GM21367 (cell line): ENCODE data around the gene CD200.

Experiments
- ATAC-seq: cut with Tn5 transposase; IDR thresholded peaks from one replicate; pipeline ENCODE4 v1.9.1; 2021; ENCODE audit not compliant: unreplicated experiment

CD200 gene

DNA sequence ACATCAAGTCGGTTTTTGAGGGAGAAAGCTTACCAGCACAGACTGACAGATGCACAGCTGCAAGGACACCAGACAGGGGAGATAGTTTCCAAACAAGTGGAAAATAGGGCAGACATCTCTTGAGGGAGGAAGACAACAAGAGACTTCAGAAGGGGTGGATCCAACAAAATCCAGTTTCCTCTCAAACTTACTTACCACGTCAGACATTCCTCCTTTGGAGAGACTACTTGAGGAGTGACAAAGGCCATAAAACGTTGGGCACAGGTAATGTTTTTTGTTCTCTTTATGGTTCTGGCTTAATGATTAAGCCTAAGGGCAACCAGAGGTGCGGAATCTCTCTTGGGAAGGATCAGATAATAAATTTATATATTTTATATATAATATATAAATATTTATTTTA lies 76.1 kb downstream of the CD200 start:
- ATAC-seq = no peak

DNA sequence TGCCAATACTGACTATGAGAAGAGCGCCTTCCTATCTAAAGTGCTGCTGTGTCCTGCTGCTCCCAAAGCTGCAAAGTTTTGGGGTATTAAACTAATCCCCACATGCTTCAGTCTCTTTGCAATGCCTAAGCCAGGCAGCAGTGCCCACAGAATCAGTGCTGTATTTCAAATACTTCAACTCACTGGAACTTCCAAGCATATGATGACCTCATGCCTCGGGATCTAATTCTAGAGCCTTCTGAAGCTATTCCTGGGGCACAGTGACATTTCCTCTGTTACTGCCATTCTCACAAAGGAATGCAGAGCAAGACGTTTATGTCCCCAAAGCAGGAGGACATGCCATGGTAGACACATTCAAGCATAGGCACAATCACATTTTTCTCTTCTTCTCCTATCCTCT lies 78.5 kb downstream of the CD200 start:
- no peak for ATAC-seq
